NCI-H2196 treated with DMSO at 0.1 percent for 48 hours (cell line): ENCODE data around the gene DSCAM.

Experiments
- DNase-seq: peaks from one replicate; lab custom pipeline; 2025; ENCODE audit not compliant: unreplicated experiment; lab: John Stamatoyannopoulos, UW

Gene DSCAM

DNA sequence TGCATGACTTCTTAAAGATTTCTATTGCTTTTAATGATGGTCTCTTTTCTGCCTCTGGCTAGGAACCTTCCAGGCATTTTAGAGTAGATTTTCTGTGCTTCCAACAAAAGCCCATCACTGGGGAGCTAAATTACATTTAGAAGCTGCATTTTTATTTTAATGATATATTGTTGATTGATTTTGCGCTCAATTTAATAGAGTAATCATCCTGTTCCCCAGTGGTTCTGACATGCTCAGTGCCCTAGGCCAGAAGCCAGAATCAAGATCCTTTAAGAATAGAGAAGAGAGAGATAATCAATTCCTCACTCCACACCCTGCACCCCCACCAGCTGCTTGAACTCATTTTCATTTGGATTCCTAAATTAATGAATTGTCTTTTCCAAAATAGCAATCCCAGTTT, 881.9 kb downstream of the DSCAM start:
- DNase-seq = no peak

DNA sequence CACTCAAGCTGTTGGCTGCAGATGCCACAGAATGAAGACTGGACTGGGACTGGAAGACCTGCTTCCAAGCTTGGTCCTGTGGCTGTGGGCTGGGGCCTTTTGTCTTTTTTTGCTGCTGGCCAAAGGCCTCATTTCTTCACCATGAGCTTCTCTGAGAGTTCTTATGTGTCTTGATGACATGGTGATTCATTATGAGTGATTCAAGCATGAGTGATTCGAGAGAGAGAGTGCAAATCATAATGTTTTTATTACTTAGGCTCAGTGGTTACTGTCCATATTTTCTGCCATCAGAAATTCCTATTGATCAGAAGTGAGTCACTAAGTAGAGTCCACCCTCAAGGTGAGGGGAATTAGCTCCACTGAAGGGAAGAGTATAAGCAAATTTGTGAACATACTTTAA, 885.7 kb downstream of the DSCAM start:
- DNase-seq = no peak
